Measurements from ENCODE around the gene AUTS2.

GRCh38 chr7:70559815-70560214 lies 961.5 kb downstream of the AUTS2 start:
- TF ChIP-seq CTCF (IDR thresholded peaks at IDR 0.05; ENCODE audit: low read depth, low read length, missing input control) (no peak), ATF3 (IDR thresholded peaks at IDR 0.05) (no peak)
